ENCODE measurements around the gene ASTN2. TPM values are rescaled to one million over a fixed set of nuclear protein-coding genes. Genes with fewer than 3 reads are reported as not detected.

The ASTN2 gene
- total RNA-seq, 1 experiment from 2014 or later = 4.8 TPM

GRCh38 chr9:116451500-116452115 lies 963.2 kb downstream of the ASTN2 start:
- CTCF ChIA-PET = no interaction called here
- H3K4me1 ChIP-seq (ENCODE audit: control insufficient read depth in 1 of 2, insufficient read depth in 2 of 2, low read length in 2 of 2) = no peaks in the 10 kb centered on the region
- RAD21 ChIA-PET (ENCODE audit: low non-redundant PET in 1 of 2, low total read pairs in 2 of 2, uncharacterized antibody in 2 of 2, unreplicated experiment in 2 of 2) = no interaction called here
- H3K36me3 ChIP-seq (ENCODE audit: control insufficient read depth in 1 of 2, insufficient read depth in 2 of 2, low read length in 2 of 2) = no peaks in the 10 kb centered on the region
- POLR2A ChIA-PET = no interaction called here
- no peaks in the 10 kb centered on the region for H3K79me2 ChIP-seq (ENCODE audit: insufficient read depth, low read length)
- H3K9me3 ChIP-seq (ENCODE audit: control insufficient read depth in 1 of 2, insufficient read depth in 1 of 2, low read depth in 1 of 2, low read length in 2 of 2) = peaks cover 0 to under 1% of the 10 kb centered on the region in 2 experiments; a peak in 2 of 4 replicates
- no peak overlapping the region for H3K9ac ChIP-seq (ENCODE audit: low read length)
- H3K4me3 ChIP-seq (replicated peaks in 1 of 2; ENCODE audit: low read depth in 1 of 2, low read length in 2 of 2) = no peak overlapping the region
- H4K20me1 ChIP-seq (ENCODE audit: insufficient read depth) = no peaks in the 10 kb centered on the region
- H3K27ac ChIP-seq (ENCODE audit: low read depth, low read length) = no peak overlapping the region
- H3K9me2 ChIP-seq (ENCODE audit: insufficient read depth) = no peaks in the 10 kb centered on the region
- H2AFZ ChIP-seq (ENCODE audit: low read depth, low read length, poor library complexity, severe bottlenecking) = no peak overlapping the region
- no peak for DNase-seq (ENCODE audit: low read depth, low spot score)
- TF ChIP-seq, protein P1, sequence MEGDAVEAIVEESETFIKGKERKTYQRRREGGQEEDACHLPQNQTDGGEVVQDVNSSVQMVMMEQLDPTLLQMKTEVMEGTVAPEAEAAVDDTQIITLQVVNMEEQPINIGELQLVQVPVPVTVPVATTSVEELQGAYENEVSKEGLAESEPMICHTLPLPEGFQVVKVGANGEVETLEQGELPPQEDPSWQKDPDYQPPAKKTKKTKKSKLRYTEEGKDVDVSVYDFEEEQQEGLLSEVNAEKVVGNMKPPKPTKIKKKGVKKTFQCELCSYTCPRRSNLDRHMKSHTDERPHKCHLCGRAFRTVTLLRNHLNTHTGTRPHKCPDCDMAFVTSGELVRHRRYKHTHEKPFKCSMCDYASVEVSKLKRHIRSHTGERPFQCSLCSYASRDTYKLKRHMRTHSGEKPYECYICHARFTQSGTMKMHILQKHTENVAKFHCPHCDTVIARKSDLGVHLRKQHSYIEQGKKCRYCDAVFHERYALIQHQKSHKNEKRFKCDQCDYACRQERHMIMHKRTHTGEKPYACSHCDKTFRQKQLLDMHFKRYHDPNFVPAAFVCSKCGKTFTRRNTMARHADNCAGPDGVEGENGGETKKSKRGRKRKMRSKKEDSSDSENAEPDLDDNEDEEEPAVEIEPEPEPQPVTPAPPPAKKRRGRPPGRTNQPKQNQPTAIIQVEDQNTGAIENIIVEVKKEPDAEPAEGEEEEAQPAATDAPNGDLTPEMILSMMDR (IDR thresholded peaks at IDR 0.05 in 2 of 3, conservative IDR thresholded peaks at IDR 0.05 in 1 of 3; ENCODE audit: borderline replicate concordance in 1 of 3, insufficient read depth in 1 of 3, low read depth in 2 of 3, low read length in 2 of 3) = no peak
- TF ChIP-seq FOSL1 (IDR thresholded peaks at IDR 0.05; ENCODE audit: low read depth) = no peak
- TF ChIP-seq JUND (IDR thresholded peaks at IDR 0.05) = no peak
- TF ChIP-seq ZFX (IDR thresholded peaks at IDR 0.05) = no peak
- TF ChIP-seq SIN3A (IDR thresholded peaks at IDR 0.05; ENCODE audit: low read depth) = no peak
- TF ChIP-seq POLR2A (IDR thresholded peaks at IDR 0.05; ENCODE audit: borderline replicate concordance, extremely low read depth, insufficient read depth, insufficient read length) = no peak
- no peak for TF ChIP-seq YY1 (IDR thresholded peaks at IDR 0.05; ENCODE audit: extremely low read depth, insufficient replicate concordance, low read depth, low read length)
- no peak for TF ChIP-seq POLR2AphosphoS5 (IDR thresholded peaks at IDR 0.05; ENCODE audit: low read depth, low read length)
- no peak for TF ChIP-seq ELF1 (IDR thresholded peaks at IDR 0.05; ENCODE audit: borderline replicate concordance, low read depth)
- no peak for TF ChIP-seq EGR1 (IDR thresholded peaks at IDR 0.05; ENCODE audit: low read depth)
- no peak for TF ChIP-seq ATF3 (IDR thresholded peaks at IDR 0.05)
- TF ChIP-seq SP1 (IDR thresholded peaks at IDR 0.05; ENCODE audit: low read depth) = no peak
- no peak for TF ChIP-seq ZNF274 (IDR thresholded peaks at IDR 0.05; ENCODE audit: low read depth, low read length)
- no peak for TF ChIP-seq TCF7L2 (IDR thresholded peaks at IDR 0.05; ENCODE audit: borderline replicate concordance, extremely low read depth, insufficient read depth, insufficient read length)
- no peak for TF ChIP-seq CEBPB (IDR thresholded peaks at IDR 0.05; ENCODE audit: low read depth)
- TF ChIP-seq, protein P2, sequence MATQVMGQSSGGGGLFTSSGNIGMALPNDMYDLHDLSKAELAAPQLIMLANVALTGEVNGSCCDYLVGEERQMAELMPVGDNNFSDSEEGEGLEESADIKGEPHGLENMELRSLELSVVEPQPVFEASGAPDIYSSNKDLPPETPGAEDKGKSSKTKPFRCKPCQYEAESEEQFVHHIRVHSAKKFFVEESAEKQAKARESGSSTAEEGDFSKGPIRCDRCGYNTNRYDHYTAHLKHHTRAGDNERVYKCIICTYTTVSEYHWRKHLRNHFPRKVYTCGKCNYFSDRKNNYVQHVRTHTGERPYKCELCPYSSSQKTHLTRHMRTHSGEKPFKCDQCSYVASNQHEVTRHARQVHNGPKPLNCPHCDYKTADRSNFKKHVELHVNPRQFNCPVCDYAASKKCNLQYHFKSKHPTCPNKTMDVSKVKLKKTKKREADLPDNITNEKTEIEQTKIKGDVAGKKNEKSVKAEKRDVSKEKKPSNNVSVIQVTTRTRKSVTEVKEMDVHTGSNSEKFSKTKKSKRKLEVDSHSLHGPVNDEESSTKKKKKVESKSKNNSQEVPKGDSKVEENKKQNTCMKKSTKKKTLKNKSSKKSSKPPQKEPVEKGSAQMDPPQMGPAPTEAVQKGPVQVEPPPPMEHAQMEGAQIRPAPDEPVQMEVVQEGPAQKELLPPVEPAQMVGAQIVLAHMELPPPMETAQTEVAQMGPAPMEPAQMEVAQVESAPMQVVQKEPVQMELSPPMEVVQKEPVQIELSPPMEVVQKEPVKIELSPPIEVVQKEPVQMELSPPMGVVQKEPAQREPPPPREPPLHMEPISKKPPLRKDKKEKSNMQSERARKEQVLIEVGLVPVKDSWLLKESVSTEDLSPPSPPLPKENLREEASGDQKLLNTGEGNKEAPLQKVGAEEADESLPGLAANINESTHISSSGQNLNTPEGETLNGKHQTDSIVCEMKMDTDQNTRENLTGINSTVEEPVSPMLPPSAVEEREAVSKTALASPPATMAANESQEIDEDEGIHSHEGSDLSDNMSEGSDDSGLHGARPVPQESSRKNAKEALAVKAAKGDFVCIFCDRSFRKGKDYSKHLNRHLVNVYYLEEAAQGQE (IDR thresholded peaks at IDR 0.05; ENCODE audit: low read depth) = no peak
- no peak for TF ChIP-seq EZH2 (IDR thresholded peaks at IDR 0.05)
- TF ChIP-seq EZH2phosphoT487 (IDR thresholded peaks at IDR 0.05; ENCODE audit: borderline replicate concordance) = no peak
- ATAC-seq = no peak
- intact Hi-C loops (cut with micrococcal nuclease) = no loop called here
- H3K4me2 ChIP-seq (ENCODE audit: low read length) = no peak overlapping the region
- H3K27me3 ChIP-seq (ENCODE audit: insufficient read depth, low read length) = no peaks in the 10 kb centered on the region
- BruUV-seq (replicated peaks) = no TSS peak
